SK-N-SH (cell line): ENCODE data around the gene RAD51B. TPM values are rescaled to one million over a fixed set of nuclear protein-coding genes. Genes with fewer than 3 reads are reported as not detected.

Experiments
- CTCF ChIA-PET: fragments of 300-600, 350-600 bp; formaldehyde crosslinking; extraction: SDS; loops from one replicate; lab custom pipeline; 2021; lab: Yijun Ruan, JAX
- POLR2A ChIA-PET: fragments of 350-600 bp; sonication (Branson Sonifier 250); formaldehyde crosslinking; extraction: SDS; loops from one replicate; lab custom pipeline; 2020; ENCODE audit warnings: antibody characterized with exemption, inconsistent platforms; lab: Yijun Ruan, JAX
- DNase-seq: peaks from one replicate; pipeline ENCODE4 v3.0.0; 2012
- H2AFZ ChIP-seq: fragments of 200-600 bp; sonication (generic); 2 replicates; pipeline ENCODE4 v1.8.1; 2016; ENCODE audit warnings: antibody characterized with exemption, mild to moderate bottlenecking, low read depth
- H3F3A ChIP-seq: fragments of 200-600 bp; sonication (generic); replicated peaks from 2 replicates; pipeline ENCODE3; 2016; ENCODE audit warnings: antibody characterized with exemption, mild to moderate bottlenecking; ENCODE audit not compliant: insufficient read depth
- H3K27ac ChIP-seq, 2 experiments: fragments of 200-500 bp in 1 of 2; fragments of 200-600 bp in 1 of 2; sonication (Bioruptor generic) in 1 of 2; sonication (generic), shearing (Covaris generic) in 1 of 2; 2 replicates each; pipeline versions ENCODE4 v1.5.1 to v1.6.1; 2014 to 2016; ENCODE audit warnings: low read depth in 2 of 2, inconsistent platforms in 1 of 2, low read length in 1 of 2, mild to moderate bottlenecking in 1 of 2, mixed read lengths in 1 of 2
- H3K27me3 ChIP-seq: fragments of 200-600 bp; sonication (generic), shearing (Covaris generic); 2 replicates; pipeline ENCODE4 v1.6.1; 2016; ENCODE audit warnings: mixed run types; ENCODE audit not compliant: insufficient read depth
- H3K36me3 ChIP-seq, 2 experiments: fragments of 200-500 bp in 1 of 2; fragments of 200-600 bp in 1 of 2; sonication (Bioruptor generic) in 1 of 2; sonication (generic) in 1 of 2; replicated peaks in 1 of 2; 2 replicates each; pipeline versions ENCODE3 to v1.5.1; 2014 to 2016; ENCODE audit warnings: low read length in 1 of 2, mild to moderate bottlenecking in 1 of 2; ENCODE audit not compliant: insufficient read depth in 2 of 2, control insufficient read depth in 1 of 2
- H3K4me1 ChIP-seq, 2 experiments: fragments of 200-500 bp in 1 of 2; fragments of 200-600 bp in 1 of 2; sonication (Bioruptor generic) in 1 of 2; sonication (generic), shearing (Covaris generic) in 1 of 2; 2 replicates each; pipeline versions ENCODE4 v1.5.1 to v1.6.1; 2014 to 2016; ENCODE audit warnings: low read depth in 1 of 2, low read length in 1 of 2, mixed run types in 1 of 2; ENCODE audit not compliant: insufficient read depth in 2 of 2, control insufficient read depth in 1 of 2
- H3K4me2 ChIP-seq: fragments of 200-600 bp; sonication (generic), shearing (Covaris generic); 2 replicates; pipeline ENCODE4 v1.6.1; 2017; ENCODE audit warnings: mixed run types
- H3K4me3 ChIP-seq, 2 experiments: fragments of 200-500 bp in 1 of 2; fragments of 200-600 bp in 1 of 2; sonication (Bioruptor generic) in 1 of 2; sonication (generic), shearing (Covaris generic) in 1 of 2; 2 replicates each; pipeline versions ENCODE4 v1.5.1 to v1.8.1; 2014 to 2016; ENCODE audit warnings: low read depth in 2 of 2, inconsistent platforms in 1 of 2, low read length in 1 of 2, mild to moderate bottlenecking in 1 of 2, mixed read lengths in 1 of 2, moderate library complexity in 1 of 2
- H3K79me2 ChIP-seq: fragments of 200-600 bp; sonication (generic); 2 replicates; pipeline ENCODE4 v1.8.1; 2017; ENCODE audit warnings: mild to moderate bottlenecking; ENCODE audit not compliant: insufficient read depth
- H3K9ac ChIP-seq: fragments of 200-600 bp; sonication (generic); 2 replicates; pipeline ENCODE4 v1.6.1; 2017; ENCODE audit warnings: mixed run types
- H3K9me2 ChIP-seq: fragments of 200-600 bp; sonication (generic); 2 replicates; pipeline ENCODE4 v1.6.1; 2017; ENCODE audit warnings: mixed run types
- H3K9me3 ChIP-seq: fragments of 200-600 bp; sonication (generic); 2 replicates; pipeline ENCODE4 v1.6.1; 2017; ENCODE audit warnings: mixed run types, mild to moderate bottlenecking, moderate library complexity
- H4K20me1 ChIP-seq: fragments of 200-600 bp; sonication (generic); 2 replicates; pipeline ENCODE4 v1.6.1; 2017; ENCODE audit warnings: mild to moderate bottlenecking, mixed run types; ENCODE audit not compliant: insufficient read depth
- CTCF ChIP-seq: fragments of 200-600 bp; sonication (generic); IDR thresholded peaks from 2 replicates; pipeline ENCODE4 v1.6.1; 2017; ENCODE audit warnings: antibody characterized with exemption, mild to moderate bottlenecking, moderate library complexity
- ELF1 ChIP-seq: IDR thresholded peaks from 2 replicates; pipeline ENCODE4 v1.4.0; 2012
- EP300 ChIP-seq, 2 experiments: IDR thresholded peaks; 2 replicates each; pipeline versions ENCODE4 v1.4.0 to v1.6.1; 2012; ENCODE audit warnings: borderline replicate concordance in 1 of 2, low read depth in 1 of 2, low read length in 1 of 2
- EZH2phosphoT487 ChIP-seq: fragments of 200-600 bp; sonication (generic); IDR thresholded peaks from 2 replicates; pipeline ENCODE4 v1.6.1; 2017; ENCODE audit warnings: low read depth, mixed run types, mild to moderate bottlenecking, antibody characterized with exemption, moderate library complexity, borderline replicate concordance
- FOXM1 ChIP-seq: IDR thresholded peaks from 2 replicates; pipeline ENCODE4 v1.4.0; 2012; ENCODE audit warnings: low read depth, mild to moderate bottlenecking
- IRF3 ChIP-seq: fragments of 150-350 bp; IDR thresholded peaks from 2 replicates; pipeline ENCODE4 v1.6.1; 2016; ENCODE audit warnings: mild to moderate bottlenecking, low read depth, low read length
- JUND ChIP-seq: IDR thresholded peaks from 2 replicates; pipeline ENCODE4 v1.4.0; 2012
- MAX ChIP-seq: IDR thresholded peaks from 2 replicates; pipeline ENCODE4 v1.4.0; 2012; ENCODE audit warnings: low read depth
- MXI1 ChIP-seq: IDR thresholded peaks from 2 replicates; pipeline ENCODE4 v1.6.1; 2012; ENCODE audit warnings: mild to moderate bottlenecking, low read depth, low read length, improper control_type of control experiment
- NRF1 ChIP-seq: IDR thresholded peaks from 2 replicates; pipeline ENCODE4 v1.6.1; 2012; ENCODE audit warnings: low read depth, mild to moderate bottlenecking, low read length
- POLR2AphosphoS5 ChIP-seq: IDR thresholded peaks from 2 replicates; pipeline ENCODE4 v1.6.1; 2012; ENCODE audit warnings: low read depth, low read length
- RAD21 ChIP-seq: IDR thresholded peaks from 2 replicates; pipeline ENCODE4 v1.6.1; 2012; ENCODE audit warnings: mild to moderate bottlenecking, low read length
- RCOR1 ChIP-seq: fragments of 150-350 bp; IDR thresholded peaks from 2 replicates; pipeline ENCODE4 v1.6.1; 2017; ENCODE audit warnings: antibody characterized with exemption, low read length
- RXRA ChIP-seq: IDR thresholded peaks from 2 replicates; pipeline ENCODE4 v1.4.0; 2012; ENCODE audit warnings: low read depth, mild to moderate bottlenecking, borderline replicate concordance
- SMC3 ChIP-seq: IDR thresholded peaks from 2 replicates; pipeline ENCODE4 v1.6.1; 2012; ENCODE audit warnings: low read depth, low read length, improper control_type of control experiment
- TAF1 ChIP-seq: IDR thresholded peaks from 2 replicates; pipeline ENCODE4 v1.6.1; 2012; ENCODE audit warnings: low read depth, mild to moderate bottlenecking, low read length, moderate library complexity, borderline replicate concordance
- TCF12 ChIP-seq: IDR thresholded peaks from 2 replicates; pipeline ENCODE4 v1.4.0; 2012
- TEAD4 ChIP-seq: IDR thresholded peaks from 2 replicates; pipeline ENCODE4 v1.4.0; 2012; ENCODE audit warnings: mild to moderate bottlenecking, borderline replicate concordance; ENCODE audit not compliant: insufficient read depth
- USF1 ChIP-seq: IDR thresholded peaks from 2 replicates; pipeline ENCODE4 v1.4.0; 2012; ENCODE audit warnings: low read depth, borderline replicate concordance
- WGBS: methylation state at CpG from one replicate; pipeline ENCODE4 v1.1.6; 2017; ENCODE audit warnings: low lambda C conversion rate; 5-methylcytosine and 5-hydroxymethylcytosine counted together
- polyA plus RNA-seq, 3 experiments: library from polyadenylated mRNA; depleted of rRNA; stranded (reverse); fragments of >200 nt; gene quantifications; 2 replicates each; pipeline ENCODE4 v1.2.3, GENCODE V29; 2012

Gene RAD51B
- polyA plus RNA-seq, 1 of the 3 experiments (the other 2 are of a cell fraction) = 6.0 TPM

GRCh38 chr14:68632054-68632895 lies 812.7 kb downstream of the RAD51B start:
- CTCF ChIA-PET = no interaction called here
- WGBS = 91% methylated on average over 16 of the region's 19 CpGs
- Histone ChIP-seq H3K9me3 (no peaks in the 10 kb centered on the region), H3K27ac (no peak overlapping the region), H3K36me3 (no peaks in the 10 kb centered on the region), H3K27me3 (no peaks in the 10 kb centered on the region), H3F3A (no peaks in the 10 kb centered on the region), H3K4me1 (peaks cover 0 to 11% of the 10 kb centered on the region in 2 experiments; a peak in 2 of 4 replicates), H3K4me2 (no peak overlapping the region), H4K20me1 (no peaks in the 10 kb centered on the region), H3K79me2 (no peaks in the 10 kb centered on the region), H3K9me2 (no peaks in the 10 kb centered on the region), H3K4me3 (no peak overlapping the region), H3K9ac (no peak overlapping the region), H2AFZ (no peak overlapping the region)
- POLR2A ChIA-PET = interaction anchor here (0.6 kb wide), 1 partner anchor 33 kb away, joined by 4 read pairs; no protein-coding TSS in a partner anchor
- DNase-seq = no peak
- TF ChIP-seq CTCF (no peak), ELF1 (no peak)

GRCh38 chr14:68633131-68633991 lies 813.8 kb downstream of the RAD51B start:
- no peak overlapping the region for H3K27ac ChIP-seq
- H3K9me2 ChIP-seq = no peaks in the 10 kb centered on the region
- no peak overlapping the region for H2AFZ ChIP-seq
- H4K20me1 ChIP-seq = no peaks in the 10 kb centered on the region
- H3K27me3 ChIP-seq = no peaks in the 10 kb centered on the region
- ChIA-PET CTCF (interaction anchor here (0.6 to 1.3 kb wide), 2 partner anchors 9 to 35 kb away, joined by 3 read pairs; no protein-coding TSS in a partner anchor), POLR2A (no interaction called here)
- no peaks in the 10 kb centered on the region for H3K36me3 ChIP-seq
- no peak overlapping the region for H3K9ac ChIP-seq
- H3K9me3 ChIP-seq = no peaks in the 10 kb centered on the region
- no peak overlapping the region for H3K4me2 ChIP-seq
- WGBS = 92% methylated on average over 12 of the region's 15 CpGs
- H3F3A ChIP-seq = no peaks in the 10 kb centered on the region
- no peak for DNase-seq
- no peaks in the 10 kb centered on the region for H3K79me2 ChIP-seq
- no peak overlapping the region for H3K4me3 ChIP-seq
- H3K4me1 ChIP-seq = peaks cover 0 to 11% of the 10 kb centered on the region in 2 experiments; a peak in 2 of 4 replicates
- TF ChIP-seq MXI1 (no peak), TEAD4 (no peak), TAF1 (no peak), RCOR1 (no peak), SMC3 (no peak), IRF3 (no peak), POLR2AphosphoS5 (no peak), USF1 (no peak), RAD21 (no peak), FOXM1 (no peak), JUND (no peak), ELF1 (no peak), MAX (no peak), TCF12 (no peak), CTCF (no peak), EP300 (IDR thresholded peaks at IDR 0.05; ENCODE audit: borderline replicate concordance in 1 of 2, low read depth in 1 of 2, low read length in 1 of 2) (no peak), NRF1 (no peak), RXRA (no peak), EZH2phosphoT487 (no peak)
